Stimulated activated CD8-positive, alpha-beta memory T cell treated with anti-CD3 and anti-CD28 coated beads, Interleukin-15, amount 100 ng/mL, for 4 hours (primary cell): ENCODE results near the gene ZNF8.
"Not testable (repeated sequence)": the region's sequence is repeated elsewhere in the genome, so short reads cannot be mapped to it uniquely, and the experiment has no call there.

Experiments
- DNase-seq, 2 donors: peaks; one replicate each; pipeline ENCODE4 v3.0.0-alpha.2; 2020; ENCODE audit warnings: low read depth in 2 of 2

ZNF8 gene

DNA sequence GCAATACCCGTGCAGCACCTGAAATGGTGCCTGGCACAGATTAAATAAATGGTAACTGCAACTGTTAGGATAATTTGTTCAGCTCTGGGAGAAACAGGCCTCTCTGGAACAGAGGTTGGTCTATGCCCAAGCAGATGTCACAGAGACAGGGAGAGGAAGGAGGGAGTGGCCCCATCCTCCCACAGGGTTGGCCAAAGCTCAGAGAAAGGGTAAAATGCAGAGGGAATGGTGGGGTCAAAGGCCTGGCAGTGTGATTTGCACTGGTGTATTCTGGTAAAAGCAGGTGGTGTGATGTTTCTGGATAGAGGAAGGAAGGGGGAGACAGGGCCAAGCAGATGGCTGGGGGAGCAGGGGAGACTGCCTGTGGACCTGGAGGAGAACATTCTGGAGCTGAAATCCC is 57.5 kb downstream of the ZNF8 start:
- no peak for DNase-seq

DNA sequence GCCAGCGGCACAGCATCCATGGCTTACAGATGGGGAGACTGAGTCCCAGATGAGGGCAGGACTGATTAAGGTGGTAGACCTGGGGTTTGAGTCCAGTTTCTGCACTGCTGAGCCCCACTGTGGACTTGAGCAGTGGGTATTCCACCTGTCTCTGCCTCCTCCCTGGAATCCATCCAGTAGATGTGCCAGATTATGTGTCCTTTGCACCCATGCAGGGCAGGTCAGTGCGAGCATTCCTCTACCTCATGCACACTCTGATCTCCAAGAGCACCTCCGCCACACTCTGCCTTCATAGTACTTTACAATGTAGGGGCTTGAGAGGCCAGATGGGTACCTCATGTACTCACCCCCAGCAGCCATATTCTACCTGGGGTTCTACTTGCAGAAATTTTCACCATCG is 58.1 kb downstream of the ZNF8 start:
- DNase-seq, result no peak

DNA sequence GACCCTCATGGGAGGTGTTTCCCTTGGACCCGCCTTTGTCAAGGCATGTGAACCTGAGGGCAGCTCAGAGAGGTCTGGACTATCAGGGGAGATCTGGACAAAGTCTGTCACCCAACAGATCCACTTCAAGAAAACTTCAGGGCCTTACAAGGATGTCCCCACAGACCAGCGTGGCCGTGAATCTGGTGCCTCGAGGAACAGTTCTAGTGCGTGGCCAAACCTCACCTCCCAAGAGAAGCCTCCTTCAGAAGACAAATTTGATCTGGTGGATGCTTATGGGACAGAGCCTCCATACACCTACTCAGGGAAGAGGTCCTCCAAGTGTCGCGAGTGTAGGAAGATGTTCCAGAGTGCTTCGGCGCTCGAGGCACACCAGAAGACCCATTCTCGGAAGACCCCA is 59.6 kb downstream of the ZNF8 start:
- no peak for DNase-seq

DNA sequence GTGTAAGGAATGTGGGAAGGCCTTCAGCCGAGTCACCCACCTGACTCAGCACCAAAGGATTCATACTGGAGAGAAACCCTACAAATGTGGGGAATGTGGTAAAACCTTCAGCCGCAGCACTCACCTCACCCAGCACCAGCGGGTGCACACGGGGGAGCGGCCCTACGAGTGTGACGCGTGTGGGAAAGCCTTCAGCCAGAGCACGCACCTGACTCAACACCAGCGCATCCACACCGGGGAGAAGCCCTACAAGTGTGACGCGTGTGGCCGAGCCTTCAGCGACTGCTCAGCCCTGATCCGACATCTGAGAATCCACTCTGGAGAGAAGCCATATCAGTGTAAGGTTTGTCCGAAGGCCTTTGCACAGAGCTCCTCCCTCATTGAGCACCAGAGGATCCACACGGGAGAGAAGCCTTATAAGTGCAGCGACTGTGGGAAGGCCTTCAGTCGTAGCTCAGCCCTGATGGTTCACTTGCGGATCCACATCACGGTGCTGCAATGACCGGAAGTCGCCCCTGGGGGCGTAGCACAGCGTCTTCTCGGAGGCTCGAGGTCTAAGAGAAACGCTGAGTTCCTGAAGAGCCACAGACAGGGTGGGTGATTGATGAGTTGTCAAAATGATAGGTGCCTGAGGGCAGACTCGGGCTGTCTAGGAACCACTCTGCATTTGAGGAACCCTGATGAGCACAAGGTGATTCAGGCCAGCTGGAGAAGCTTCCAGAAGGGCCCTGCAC is 60.2 kb downstream of the ZNF8 start:
- no peak for DNase-seq

DNA sequence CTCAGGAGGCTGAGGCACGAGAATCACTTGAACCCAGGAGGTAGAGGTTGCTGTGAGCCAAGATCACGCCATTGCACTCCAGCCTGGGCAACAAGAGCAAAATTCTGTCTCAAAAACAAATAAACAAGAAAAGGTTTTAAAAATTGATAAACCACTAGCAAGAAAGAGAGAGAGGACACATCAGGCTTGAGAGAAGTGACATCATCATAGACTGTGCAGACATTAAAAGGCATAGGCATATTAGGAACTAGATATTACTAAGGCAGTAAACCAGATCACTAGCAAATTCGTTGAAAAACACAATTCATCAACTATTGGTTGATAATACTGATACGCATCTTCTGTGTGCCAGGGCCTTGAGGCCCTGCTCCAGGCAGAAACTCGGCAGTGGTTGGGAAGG is 66.8 kb downstream of the ZNF8 start:
- DNase-seq, result no peak

DNA sequence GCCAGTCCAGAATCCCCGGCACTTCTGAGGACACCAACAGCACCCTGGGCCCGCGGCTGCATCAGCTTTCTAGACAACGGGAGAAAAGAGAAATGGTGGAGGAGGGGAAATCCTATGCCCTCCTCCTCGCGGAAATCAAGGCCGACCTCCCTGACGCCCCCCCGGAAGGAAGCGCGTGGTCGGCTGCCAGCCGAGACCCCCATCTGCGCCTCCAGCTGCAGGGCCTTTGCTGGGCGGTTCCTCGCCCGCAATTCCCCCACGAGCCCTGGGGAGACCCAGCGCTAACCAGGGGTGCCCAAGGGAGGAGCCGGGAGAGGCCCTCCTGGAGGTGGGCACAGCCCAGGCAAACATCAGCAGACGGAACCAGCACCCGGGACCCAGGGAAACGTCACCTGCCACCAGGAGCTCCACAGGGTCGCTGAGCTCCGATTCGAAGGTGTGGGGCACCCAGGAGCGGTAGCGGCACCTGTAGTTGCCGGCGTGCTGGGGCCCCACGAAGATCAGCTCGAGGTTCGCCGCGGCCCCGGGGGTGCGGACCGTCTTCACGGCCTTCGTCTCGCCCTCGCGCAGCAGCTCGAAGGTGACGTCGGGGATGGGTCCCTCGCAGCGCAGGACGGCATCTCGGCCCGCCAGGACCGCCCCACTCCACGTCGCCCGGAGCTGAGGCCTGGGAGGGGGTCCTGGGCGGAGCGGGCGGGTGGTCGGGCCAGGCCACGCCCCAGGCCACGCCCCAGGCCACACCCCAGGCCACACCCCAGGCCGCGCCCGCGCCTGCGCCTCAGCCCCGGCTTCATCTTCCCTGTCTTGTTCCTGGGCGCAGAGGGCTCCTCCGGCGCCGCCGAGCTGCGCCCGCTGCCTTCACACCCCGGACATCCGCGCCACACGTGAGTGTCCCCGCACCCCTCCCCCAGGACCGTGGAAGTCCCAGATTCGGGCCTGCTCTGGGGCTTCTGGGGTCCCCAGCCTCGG is 68.5 kb downstream of the ZNF8 start:
- DNase-seq, result peak; percentile 44 to 46

DNA sequence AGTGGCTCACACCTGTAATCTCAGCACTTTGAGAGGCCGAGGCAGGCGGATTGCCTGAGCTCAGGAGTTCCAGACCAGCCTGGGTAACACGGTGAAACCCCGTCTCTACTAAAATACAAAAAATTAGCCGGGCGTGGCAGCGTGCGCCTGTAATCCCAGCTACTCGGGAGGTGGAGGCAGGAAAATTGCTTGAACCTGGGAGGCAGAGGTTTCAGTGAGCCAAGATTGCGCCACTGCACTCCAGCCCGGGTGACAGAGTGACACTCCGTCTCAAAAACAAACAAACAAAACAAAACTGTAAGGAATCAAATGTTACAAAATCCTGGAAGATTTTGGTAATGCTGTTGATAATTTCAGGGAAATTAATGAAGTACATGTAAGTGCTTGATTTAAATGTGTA is 69.3 kb downstream of the ZNF8 start:
- DNase-seq, result not testable (repeated sequence)

DNA sequence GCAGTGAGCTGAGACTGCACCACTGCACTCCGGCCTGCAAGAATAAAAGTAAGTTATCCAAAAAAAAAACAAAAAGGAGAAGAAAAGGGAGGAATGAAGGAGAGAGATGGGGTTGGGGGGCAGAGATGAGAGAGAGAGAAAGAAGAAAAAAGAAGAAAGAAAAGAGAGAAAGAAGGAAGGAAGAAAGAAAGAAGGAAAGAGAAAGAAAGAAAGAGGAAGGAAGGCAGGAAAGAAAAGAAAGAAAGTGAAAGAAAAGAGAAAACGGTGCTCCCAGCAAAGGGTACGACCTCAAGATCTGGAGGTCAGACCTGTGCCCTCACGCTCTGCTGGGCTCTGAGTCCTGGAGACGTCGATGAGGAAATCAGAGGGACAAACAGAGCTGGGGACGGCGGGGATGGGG is 70.8 kb downstream of the ZNF8 start:
- no peak for DNase-seq

DNA sequence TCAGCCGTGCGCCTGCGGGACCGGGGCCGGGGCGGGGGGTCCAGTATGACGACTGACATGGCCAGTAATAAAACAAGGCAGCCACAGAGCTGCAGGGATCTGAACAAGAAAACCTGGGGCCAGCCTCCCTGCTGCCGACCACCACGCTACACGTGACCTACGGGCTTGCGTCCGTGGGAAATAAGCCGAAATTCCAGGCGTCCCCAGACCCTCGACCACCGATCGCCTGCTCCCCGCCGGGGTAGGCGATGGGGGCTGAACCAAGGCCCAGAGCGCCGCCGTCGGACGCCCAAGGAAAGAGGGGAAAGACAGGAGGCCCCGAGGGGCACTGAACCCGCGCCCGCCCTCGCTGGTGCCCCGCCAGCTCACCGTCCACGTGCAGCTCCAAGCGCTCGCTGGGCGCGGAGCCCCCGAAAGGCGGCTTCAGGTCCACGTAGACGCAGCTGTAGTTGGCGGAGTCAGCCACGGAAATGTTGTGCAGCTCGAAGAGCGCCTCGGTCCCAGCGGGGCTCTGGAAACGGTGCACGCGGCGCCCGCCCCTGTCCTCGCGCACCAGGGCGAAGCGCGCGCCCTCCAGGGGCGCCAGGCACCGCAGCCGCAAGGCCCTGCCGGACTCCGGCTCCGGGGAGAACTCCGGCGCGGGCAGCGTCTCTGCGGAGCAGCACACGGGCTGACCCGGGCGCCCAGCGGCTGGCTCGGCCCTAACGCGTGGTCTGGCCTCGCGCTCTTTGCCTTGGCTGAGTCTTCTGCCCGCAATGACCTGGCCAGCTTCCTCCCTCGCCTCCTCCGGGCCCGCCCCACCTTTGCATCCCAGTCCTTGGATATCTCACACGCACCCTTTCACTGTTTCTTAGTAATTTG is 71.5 kb downstream of the ZNF8 start:
- DNase-seq, result no peak

DNA sequence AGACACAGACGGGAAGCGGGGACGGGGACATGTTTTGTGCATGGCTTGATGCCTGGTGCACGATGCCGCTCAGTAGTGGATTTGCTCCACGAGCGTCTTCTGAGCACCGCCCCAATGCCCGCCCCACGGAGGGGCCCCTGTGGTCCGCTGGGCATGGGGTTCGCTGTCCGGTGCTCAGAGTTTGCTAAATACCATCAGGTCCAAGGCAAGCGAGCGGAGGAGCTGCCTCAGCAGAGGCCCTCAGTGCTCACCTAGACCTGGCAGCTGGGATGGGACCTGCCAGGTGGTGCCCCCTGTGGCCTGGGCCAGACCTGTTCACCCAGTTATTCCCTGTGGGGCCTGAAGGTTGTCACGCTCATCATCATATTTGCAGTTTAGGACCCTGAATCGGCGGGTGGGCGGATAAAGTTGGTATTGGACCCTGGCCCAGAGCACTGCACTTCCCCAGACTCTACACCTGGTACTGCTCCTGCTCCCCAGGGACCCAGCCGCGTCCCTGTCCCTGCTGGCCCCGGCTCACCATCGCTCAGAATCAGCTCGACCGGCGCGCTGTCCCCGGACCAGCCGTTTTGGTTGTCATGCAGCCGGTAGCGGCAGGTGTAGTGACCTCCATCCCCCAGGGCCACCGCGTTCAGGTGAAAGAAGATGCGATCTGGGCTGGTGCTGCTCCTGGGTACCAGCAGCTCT is 72.3 kb downstream of the ZNF8 start:
- no peak for DNase-seq

DNA sequence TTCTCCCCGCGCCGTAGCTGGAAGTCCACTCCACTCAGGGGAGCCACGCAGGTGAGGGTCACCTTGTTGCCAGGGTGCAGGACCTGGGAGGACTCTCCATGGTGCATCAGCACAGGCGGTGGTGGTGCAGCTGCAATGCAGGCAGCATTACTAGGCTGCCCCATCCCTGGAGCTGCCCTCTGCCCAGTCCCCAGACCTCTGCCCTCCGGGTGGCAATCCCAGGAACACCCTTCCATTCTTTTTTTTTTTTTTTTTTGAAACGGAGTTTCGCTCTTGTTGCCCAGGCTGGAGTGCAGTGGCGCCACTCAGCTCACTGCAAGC is 72.8 kb downstream of the ZNF8 start:
- DNase-seq, result no peak

DNA sequence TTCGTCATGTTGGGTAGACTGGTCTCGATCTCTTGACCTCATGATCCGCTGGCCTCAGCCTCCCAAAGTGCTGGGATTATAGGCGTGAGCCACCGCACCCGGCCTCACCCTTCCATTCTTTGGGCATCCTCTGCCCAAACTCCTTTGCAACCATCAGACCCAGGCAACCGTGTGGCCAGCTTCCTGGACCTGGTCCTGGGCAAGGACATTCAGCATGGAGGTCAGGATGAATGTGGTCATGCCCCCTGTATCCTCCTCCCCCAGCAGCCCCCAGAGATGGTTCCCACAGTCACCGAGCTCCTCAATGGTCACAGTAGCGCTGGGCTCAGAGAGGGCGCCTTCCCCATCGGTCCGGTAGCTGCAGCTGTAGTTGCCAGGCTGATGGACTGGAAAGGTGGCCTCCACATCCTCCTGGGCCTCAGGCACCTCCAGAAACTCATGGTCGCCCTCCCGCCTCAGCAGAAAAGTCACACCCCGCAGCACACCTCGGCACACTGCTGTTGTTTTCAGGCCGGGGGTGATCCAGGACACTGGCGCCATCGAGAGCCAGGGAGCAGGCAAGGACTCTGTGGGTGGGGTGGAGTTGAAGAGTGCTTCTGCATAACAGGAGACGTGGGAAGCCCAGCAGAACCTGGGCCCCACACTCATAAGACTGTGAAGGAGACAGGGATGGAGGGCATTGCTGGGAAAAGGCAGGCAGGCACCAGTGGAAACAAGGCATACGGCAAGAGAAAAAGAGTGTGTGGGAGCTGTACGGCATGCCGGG is 73.4 kb downstream of the ZNF8 start:
- DNase-seq, result no peak
